Fibroblast of skin of left biceps (primary cell): Measurements from ENCODE around the gene AKNA.
"Not testable (repeated sequence)": the region's sequence is repeated elsewhere in the genome, so short reads cannot be mapped to it uniquely, and the experiment has no call there.

Experiments
- DNase-seq, 2 experiments: peaks; one replicate each; pipeline ENCODE4 v3.0.0-alpha.2; 2013; ENCODE audit warnings: low read depth in 2 of 2

AKNA gene

DNA sequence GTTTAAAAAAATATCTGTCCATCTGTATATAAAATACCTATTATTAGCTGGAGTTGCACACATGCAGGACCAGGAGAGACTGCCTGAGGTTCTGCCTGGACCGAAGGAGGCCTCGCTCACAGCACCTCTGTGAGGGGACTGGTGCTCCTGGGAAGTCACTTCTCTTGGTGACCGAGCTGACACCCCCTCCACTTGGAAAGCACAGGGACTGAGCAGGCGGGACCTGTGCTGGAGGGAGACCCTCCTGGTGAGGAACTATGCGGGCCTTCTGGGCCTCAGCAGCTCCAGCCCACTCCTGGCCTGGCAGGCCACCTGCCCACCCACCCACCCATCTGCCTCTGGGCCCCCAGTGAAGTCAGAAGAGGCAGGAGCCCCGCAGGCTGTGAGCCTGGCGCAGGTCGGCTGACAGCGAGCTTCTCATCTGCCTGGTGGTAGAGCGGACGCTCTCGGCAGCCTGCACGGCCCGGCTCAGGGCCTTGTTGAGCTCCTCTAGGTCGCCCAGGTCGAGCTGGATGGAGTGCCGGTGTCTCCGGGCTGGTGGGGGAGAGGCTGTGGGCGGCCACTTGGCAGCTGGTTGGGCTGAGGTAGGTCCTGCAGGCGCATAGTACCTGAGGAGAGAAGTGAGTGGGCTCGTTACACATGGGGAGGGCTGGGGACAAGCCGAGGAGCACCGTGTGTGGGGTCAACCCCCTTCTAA lies 50.9 kb downstream of the AKNA start:
- DNase-seq, result no peak

DNA sequence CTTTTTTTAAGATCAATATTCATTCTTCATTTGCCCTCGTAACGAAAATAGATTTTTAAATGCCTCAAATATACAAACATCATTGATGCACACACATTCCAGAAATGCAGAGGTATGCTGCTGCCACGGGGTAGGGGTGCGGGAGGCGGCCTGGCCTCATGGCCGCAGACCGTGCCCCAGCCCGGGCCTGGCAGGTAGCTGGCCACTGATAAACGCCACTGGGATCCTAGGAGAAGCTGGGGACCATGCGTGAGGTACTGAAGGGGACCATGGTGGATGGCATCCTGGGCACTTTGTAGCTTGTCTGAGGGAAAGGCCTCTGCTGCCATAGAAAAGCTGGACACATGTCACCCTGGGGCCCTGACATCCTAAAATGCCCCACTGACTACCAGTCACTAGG lies 51.6 kb downstream of the AKNA start:
- no peak for DNase-seq

DNA sequence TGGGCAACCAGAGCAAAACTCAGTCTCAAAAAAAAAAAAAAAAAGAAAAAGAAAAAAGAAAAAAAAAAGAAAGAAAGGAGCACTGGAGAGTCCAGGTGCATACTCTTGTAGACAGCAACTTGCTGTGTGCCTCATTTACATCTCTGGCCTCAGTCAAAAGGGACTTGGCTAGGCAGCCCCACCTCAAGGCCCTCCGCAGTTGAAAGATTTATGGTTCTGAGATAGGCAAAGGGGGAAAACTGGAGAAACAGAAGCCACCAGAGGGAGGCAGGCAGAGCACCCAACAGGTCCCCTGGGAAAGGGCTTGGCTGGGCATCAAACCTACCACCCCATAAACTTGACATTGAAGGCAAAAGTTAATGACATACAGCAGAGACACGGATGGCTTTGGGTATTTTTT lies 52.0 kb downstream of the AKNA start:
- no peak for DNase-seq

DNA sequence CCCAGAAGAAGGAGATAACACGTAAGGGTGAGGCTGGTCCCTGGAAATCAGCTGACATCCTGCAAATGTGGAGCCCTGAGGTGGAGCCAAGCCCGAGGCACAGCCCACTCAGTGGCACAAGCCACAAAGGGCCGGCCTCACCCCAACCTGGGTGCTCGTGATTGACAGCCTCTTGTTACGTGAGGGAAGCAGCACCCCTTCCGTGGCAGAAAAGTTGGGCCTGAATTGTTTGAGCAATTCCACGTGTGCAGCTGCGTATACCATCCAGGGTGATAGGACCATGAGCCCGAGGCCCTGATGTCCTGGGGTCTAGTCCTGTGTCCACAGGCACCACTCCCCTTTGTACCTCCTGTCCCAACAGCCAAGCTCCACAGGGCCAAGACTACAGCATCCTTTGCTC lies 53.3 kb downstream of the AKNA start:
- DNase-seq, result no peak

DNA sequence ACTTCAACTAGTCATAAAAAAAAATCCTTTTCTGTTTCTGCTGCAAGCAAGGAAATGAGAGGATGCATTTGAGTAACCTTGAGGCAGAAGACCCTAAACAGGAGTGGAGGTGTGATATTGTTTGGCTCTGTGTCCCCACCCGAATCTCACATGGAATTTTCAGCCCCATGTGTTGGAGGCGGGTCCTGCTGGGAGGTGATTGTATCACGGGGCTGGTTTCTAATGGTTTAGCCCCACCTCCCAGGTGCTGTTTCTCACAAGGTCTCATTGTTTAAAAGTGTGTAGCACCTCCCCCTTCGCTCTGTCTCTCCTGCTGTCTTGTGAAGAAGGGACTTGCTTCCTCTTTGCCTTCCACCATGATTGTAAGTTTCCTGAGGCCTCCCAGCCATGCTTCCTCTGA lies 54.1 kb downstream of the AKNA start:
- DNase-seq, result not testable (repeated sequence)

DNA sequence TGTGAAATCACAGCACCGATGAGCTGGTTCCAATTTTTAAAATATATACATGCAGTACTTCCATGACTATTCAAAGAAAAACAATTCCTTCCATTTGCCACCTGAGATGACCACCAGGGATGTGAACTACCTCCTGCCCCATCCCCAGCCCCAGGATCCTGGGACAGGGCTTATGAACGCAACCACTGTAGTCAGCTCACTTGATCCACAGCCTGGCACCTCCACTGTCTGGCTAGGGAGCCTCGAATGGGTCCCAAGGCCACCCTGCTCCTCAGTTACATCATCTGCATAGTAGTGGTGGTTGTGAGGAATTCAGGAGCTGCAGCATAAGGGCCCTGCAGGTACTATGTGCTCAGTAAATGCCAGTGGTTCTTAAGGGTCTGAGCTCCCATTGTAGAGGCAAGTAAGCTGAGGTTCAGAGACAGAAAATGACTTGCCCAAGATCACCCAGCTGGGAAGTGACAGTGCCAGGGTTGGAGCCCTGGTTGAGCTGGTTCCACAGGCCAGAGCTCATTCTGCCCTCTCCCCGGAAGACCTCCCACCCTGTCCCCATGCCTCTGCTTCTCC lies 55.2 kb downstream of the AKNA start:
- DNase-seq, result not testable (repeated sequence)

DNA sequence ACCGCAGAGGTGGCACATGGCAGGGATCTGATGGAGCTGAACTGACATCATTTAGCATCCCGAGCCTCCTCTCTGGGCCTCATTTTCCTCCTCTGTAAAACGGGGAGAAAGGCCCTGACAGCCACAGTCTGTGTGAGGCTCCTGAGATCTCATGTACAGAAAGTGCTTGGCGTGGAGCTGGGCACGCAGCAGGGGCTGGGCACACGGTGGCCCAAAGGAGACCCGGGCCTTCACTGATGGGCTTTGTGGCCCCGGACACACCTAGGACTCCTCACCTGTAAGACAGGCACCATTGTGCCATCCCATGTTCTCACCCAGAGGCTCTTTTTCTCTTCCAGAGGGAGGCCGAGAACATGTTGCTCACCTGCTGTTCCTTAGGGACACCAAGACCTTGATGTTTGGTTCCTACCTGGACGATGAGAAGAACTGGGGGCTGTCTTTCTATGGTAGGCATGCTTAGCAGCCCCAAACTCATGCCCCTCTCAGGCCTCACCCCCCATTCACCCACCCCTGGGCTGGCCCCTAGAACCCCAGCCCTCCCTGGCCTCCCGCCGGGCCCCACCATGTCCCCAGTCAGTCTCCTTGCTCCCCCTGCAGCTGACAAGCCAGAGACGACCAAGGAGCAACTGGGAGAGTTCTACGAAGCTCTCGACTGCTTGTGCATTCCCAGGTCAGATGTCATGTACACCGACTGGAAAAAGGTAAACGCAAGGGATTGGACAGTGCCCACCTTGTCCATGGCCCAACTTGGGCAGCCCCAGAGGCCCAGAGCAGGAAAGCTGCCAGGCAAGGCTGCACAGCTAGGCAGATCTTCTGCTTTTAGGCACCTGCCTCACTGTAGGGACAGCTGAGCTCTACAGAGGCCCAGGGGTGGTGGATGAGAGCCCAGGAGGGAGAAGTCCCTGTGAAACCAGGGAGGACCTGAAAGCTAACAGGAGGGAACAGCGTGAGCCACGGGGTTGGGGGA lies 56.3 kb downstream of the AKNA start:
- DNase-seq, result not testable (repeated sequence)

DNA sequence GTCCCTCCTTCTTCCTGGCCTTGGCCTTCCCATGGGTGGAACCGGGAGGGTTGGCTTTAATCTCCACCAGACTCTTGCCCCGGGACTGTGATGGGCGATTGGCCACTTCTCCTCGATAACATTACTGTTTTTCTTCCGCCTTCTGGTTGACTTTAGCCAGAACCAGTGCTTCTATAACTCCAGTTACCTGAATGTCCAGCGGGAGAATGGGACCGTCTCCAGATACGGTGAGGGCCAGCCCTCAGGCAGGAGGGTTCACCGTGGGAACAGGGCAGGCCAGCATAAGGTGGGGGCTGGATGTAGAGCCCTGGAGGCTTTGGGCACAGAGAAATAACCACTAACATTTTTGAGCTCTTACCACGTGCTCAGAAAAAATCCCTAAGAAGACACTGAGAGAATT lies 57.1 kb downstream of the AKNA start:
- DNase-seq, result no peak

DNA sequence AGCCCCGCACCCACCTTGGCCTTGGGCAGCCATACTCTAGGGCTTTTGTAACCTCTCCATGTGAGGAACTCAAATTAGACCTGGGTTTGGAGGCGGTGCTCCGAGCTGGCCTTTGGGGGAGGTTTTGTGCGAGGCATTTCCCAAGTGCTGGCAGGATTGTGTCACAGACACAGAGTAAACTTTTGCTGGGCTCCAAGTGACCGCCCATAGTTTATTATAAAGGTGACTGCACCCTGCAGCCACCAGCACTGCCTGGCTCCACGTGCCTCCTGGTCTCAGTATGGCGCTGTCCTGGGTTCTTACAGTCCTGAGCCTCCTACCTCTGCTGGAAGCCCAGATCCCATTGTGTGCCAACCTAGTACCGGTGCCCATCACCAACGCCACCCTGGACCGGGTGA lies 58.2 kb downstream of the AKNA start, which contains the start of gene ORM2:
Gene ORM2, plus strand, starts transcription at position 245 of the 398 bp plus-strand sequence. Its CDS starts 36 bp downstream, at position 281.
- DNase-seq, result not testable (repeated sequence)

DNA sequence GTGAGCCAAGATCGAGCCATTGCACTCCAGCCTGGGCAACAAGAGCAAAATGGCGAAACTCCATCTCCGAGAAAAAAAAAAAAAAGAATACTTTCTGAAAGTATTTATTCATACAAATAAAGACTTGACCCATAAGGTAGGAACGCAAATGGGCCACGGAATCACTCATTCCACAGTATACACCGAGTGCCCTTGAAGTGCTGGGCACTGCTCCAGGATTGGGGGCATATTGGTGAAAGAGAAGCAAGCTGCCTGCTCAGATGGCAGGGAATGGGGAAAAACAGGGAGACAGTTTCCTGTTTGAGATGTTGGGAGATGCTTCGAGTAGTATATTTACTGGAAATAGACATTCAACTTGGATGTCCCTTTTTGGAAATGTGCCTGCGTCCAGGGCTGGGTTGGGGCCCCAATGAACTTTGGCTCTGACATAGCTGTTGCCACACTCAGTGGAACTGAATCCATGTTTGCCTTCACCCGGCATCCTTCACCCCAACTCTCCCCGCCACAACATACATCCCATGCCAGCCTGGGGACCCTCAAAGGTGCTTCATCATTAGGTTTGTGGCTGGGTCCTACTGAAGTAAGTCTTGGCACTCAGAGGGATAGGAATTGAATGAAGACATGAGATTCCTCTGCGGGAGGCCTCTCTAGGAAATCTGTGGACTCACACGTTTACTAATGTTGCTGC lies 58.7 kb downstream of the AKNA start:
- DNase-seq, result not testable (repeated sequence)

DNA sequence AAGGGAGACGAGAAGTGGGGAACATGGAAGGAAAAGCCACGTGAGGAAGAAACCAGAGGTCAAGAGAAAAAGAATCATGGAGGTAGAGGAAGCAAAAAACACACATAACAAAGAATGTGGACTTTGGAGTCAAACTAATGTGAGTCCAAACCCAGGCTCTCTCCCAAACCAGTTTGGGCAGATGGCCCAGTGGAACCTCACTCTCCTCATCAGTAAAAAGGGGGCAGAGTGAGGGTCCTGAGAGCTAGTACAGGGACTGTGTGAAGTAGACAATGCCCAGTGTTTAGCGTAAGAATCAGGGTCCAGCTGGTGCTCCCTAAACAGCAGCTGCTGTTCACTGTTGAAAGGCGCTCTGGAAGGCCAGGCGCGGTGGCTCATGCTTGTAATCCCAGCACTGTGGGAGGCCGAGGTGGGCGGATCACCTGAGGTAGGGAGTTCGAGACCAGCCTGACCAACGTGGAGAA lies 59.4 kb downstream of the AKNA start:
- DNase-seq, result not testable (repeated sequence)

DNA sequence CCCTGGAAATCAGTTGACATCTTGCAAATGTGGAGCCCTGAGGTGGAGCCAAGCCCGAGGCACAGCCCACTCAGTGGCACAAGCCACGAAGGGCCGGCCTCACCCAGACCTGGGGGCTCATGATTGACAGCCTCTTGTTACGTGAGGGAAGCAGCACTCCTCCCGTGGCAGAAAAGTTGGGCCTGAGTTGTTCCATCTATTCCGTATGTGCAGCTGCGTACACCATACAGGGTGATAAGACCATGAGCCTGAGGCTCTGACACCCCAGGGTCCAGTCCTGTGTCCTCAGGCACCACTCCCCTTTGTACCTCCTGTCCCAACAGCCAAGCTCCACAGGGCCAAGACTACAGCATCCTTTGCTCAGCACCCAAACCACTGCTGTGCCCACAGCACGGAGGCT lies 60.0 kb downstream of the AKNA start:
- DNase-seq, result no peak

DNA sequence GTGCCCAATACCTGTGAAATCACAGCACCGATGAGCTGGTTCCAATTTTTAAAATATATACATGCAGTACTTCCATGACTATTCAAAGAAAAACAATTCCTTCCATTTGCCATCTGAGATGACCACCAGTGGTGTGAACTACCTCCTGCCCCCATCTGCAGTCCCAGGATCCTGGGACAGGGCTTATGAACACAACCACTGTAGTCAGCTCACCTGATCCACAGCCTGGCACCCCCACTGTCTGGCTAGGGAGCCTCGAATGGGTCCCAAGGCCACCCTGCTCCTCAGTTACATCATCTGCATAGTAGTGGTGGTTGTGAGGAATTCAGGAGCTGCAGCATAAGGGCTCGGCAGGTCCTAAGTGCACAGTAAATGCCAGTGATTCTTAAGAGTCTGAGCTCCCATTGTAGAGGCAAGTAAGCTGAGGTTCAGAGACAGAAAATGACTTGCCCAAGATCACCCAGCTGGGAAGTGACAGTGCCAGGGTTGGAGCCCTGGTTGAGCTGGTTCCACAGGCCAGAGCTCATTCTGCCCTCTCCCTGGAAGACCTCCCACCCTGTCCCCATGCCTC lies 62.0 kb downstream of the AKNA start:
- not testable (repeated sequence) for DNase-seq

DNA sequence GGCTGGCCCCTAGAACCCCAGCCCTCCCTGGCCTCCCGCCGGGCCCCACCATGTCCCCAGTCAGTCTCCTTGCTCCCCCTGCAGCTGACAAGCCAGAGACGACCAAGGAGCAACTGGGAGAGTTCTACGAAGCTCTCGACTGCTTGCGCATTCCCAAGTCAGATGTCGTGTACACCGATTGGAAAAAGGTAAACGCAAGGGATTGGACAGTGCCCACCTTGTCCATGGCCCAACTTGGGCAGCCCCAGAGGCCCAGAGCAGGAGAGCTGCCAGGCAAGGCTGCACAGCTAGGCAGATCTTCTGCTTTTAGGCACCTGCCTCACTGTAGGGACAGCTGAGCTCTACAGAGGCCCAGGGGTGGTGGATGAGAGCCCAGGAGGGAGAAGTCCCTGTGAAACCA lies 62.8 kb downstream of the AKNA start:
- DNase-seq, result not testable (repeated sequence)

DNA sequence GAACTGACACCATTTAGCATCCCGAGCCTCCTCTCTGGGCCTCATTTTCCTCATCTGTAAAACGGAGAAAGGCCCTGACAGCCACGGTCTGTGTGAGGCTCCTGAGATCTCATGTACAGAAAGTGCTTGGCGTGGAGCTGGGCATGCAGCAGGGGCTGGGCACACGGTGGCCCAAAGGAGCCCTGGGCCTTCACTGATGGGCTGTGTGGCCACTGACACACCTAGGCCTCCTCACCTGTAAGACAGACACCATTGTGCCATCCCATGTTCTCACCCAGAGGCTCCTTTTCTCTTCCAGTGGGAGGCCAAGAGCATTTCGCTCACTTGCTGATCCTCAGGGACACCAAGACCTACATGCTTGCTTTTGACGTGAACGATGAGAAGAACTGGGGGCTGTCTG lies 63.3 kb downstream of the AKNA start:
- no peak for DNase-seq

DNA sequence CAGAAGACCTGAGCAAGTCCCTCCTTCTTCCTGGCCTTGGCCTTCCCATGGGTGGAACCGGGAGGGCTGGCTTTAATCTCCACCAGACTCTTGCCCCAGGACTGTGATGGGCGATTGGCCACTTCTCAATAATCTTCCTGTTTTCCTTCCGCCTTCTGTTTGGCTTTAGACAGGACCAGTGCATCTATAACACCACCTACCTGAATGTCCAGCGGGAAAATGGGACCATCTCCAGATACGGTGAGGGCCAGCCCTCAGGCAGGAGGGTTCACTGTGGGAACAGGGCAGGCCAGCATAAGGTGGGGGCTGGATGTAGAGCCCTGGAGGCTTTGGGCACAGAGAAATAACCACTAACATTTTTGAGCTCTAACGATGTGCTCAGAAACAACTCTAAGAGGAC lies 63.9 kb downstream of the AKNA start:
- DNase-seq, result not testable (repeated sequence)

DNA sequence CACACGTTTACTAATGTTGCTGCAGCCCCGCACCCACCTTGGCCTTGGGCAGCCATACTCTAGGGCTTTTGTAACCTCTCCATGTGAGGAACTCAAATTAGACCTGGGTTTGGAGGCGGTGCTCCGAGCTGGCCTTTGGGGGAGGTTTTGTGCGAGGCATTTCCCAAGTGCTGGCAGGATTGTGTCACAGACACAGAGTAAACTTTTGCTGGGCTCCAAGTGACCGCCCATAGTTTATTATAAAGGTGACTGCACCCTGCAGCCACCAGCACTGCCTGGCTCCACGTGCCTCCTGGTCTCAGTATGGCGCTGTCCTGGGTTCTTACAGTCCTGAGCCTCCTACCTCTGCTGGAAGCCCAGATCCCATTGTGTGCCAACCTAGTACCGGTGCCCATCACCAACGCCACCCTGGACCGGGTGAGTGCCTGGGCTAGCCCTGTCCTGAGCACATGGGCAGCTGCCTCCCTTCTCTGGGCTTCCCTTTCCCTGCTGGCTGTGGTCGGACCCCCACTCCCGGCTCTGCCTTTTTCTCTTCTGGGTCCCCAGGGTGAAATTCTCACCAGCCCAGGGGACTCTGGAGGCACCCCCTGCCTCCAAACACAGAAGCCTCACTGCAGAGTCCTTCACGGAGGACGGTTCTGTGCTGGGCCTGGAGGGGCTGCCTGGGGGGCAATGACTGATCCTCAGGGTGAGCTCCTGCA lies 64.8 kb downstream of the AKNA start, which contains the start of gene ORM1:
Gene ORM1, plus strand, starts transcription at position 268 of the 701 bp plus-strand sequence. Its CDS starts 36 bp downstream, at position 304.
- DNase-seq, result not testable (repeated sequence)

DNA sequence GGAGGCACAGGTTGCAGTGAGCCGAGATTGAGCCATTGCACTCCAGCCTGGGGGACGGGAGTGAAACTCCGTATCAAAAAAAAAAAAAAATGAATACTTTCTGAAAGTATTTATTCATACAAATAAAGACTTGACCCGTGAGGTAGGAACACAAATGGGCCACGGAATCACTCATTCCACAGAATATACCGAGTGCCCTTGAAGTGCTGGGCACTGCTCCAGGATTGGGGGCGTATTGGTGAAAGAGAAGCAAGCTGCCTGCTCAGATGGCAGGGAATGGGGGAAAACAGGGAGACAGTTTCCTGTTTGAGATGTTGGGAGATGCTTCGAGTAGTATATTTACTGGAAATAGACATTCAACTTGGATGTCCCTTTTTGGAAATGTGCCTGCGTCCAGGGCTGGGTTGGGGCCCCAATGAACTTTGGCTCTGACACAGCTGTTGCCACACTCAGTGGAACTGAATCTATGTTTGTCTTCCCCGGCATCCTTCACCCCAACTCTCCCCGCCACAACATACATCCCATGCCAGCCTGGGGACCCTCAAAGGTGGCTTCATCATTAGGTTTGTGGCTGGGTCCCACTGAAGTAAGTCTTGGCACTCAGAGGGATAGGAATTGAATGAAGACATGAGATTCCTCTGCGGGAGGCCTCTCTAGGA lies 65.5 kb downstream of the AKNA start:
- not testable (repeated sequence) for DNase-seq

DNA sequence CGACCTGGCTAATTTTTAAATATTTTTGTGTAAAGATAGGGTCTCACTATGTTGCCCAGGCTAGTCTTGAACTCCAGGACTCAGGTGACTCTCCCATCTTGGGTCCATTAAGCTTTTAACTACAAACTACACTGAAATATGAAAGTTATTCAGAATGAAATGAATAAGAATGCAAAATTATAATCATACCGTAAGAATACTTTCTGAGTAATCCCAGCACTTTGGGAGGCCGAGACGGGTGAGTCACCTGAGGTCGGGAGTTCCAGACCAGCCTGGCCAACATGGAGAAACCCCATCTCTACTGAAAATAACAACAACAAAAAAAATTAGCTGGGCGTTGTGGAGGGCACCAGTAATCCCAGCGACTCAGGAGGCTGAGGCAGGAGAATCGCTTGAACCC lies 66.0 kb downstream of the AKNA start:
- DNase-seq, result peak in 1 of 2 experiments; percentile 3

DNA sequence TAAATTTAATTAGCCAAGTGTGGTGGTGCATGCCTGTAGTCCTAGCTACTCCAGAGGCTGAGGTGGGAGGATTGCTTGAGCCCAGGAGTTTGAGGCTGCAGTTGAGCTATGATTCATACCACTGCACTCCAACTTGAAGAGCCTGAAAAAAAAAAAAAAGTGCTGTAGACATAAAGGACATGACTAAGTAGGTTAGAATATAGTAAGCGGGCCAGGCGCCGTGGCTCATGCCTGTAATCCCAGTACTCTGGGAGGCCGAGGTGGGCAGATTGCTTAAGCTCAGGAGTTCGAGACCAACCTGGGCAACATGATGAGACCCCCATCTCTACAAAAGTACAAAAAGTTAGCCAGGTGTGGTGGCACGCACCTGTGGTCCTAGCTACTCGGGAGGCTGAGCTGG lies 67.1 kb downstream of the AKNA start:
- not testable (repeated sequence) for DNase-seq
